Ovary (tissue), 9 donors: Measurements from ENCODE around the gene LSM11. TPM values are rescaled to one million over a fixed set of nuclear protein-coding genes. Genes with fewer than 3 reads are reported as not detected.

Source experiments
- DNase-seq, 5 donors: peaks; one replicate each; pipeline ENCODE4 v3.0.0-alpha.2; 2019 to 2020
- H3K27ac ChIP-seq, 2 donors: fragments of 200-600 bp; one replicate each; pipeline versions ENCODE4 v1.5.1 to v1.8.0; 2019 to 2022
- H3K27me3 ChIP-seq: fragments of 200-600 bp; one replicate; pipeline ENCODE4 v1.8.0; 2022
- H3K36me3 ChIP-seq: fragments of 200-600 bp; sonication (generic); one replicate; pipeline ENCODE4 v1.5.1; 2019
- H3K4me1 ChIP-seq: one replicate; pipeline ENCODE4 v1.8.1; 2013; ENCODE audit warnings: mild to moderate bottlenecking, moderate library complexity; ENCODE audit not compliant: insufficient read depth
- H3K4me3 ChIP-seq: fragments of 200-600 bp; sonication (generic); one replicate; pipeline ENCODE4 v1.5.1; 2017
- H3K9me3 ChIP-seq, 2 donors: fragments of 200-600 bp in 1 of 2; sonication (generic) in 1 of 2; one replicate each; pipeline versions ENCODE4 v1.5.1 to v1.8.1; 2013 to 2019; ENCODE audit warnings: mild to moderate bottlenecking in 1 of 2, moderate library complexity in 1 of 2
- EP300 ChIP-seq: sonication (generic); formaldehyde crosslinking; IDR thresholded peaks from one replicate; pipeline ENCODE4 v1.6.1; 2017; ENCODE audit warnings: antibody characterized with exemption
- POLR2A ChIP-seq: fragments of 450-650 bp; IDR thresholded peaks from one replicate; pipeline ENCODE4 v1.6.1; 2017; ENCODE audit warnings: antibody characterized with exemption, mild to moderate bottlenecking, moderate library complexity
- WGBS, 3 donors: extraction: QIAGEN DNeasy Blood & Tissue Kit in 1 of 3; methylation state at CpG; one replicate each; pipeline versions ENCODE4 v1.1.5 to v1.1.7; 2013 to 2017; 5-methylcytosine and 5-hydroxymethylcytosine counted together
- intact Hi-C, 4 donors: fragments of 100-400 bp; cut with DNase I; formaldehyde crosslinking; loops; one replicate each; pipeline versions ENCODE4 v1.11.0 to v1.15.1; 2022 to 2023
- polyA plus RNA-seq, 2 donors: library from polyadenylated mRNA; stranded (reverse); fragments of 200-250 nt in 1 of 2; fragments of 350-450 nt in 1 of 2; fragmentation: Illumina TruSeq in 1 of 2; extraction: RNeasy Lipid Tissue Mini Kit (QIAGEN cat#74804) in 1 of 2; gene quantifications; one replicate each; pipeline ENCODE4 v1.2.3, GENCODE V29; 2013 to 2014
- total RNA-seq, 7 donors: library from RNA; depleted of rRNA in 2 of 7; stranded (reverse); fragments of >200 nt in 2 of 7; fragmentation: NEBNext Ultra II Directional in 3 of 7; extraction: Animal tissue kit (Norgen Biotek cat#: 25700) in 3 of 7; gene quantifications; one replicate each; pipeline versions ENCODE4 v1.1.0 to v1.2.4, GENCODE V29; 2016 to 2023
- TF ChIP-seq, protein P1 (sequence below), 3 donors: fragments of 450-650 bp in 2 of 3; fragments of 200-600 bp in 1 of 3; IDR thresholded peaks; one replicate each; pipeline versions ENCODE4 v1.5.1 to v1.8.0; 2016 to 2022; ENCODE audit warnings: antibody characterized with exemption in 3 of 3, mild to moderate bottlenecking in 1 of 3
- donor health status: DM: no; HTN: no; CAD: no; lungs with moderate emphysema.
- donor health status: DM: no; HTN: no; CAD: no.
- donor health status: Bipolar disorder and iron deficiency.
- donor health status: DM: yes; HTN: yes; CAD: no.
- donor health status: DM: no; HTN: no; CAD: no.
- donor health status: DM: yes; HTN: yes; CAD: no.

LSM11 gene
- total and polyA plus RNA-seq, 9 donors = 2.4 to 6.0 (median 5.1) TPM

DNA sequence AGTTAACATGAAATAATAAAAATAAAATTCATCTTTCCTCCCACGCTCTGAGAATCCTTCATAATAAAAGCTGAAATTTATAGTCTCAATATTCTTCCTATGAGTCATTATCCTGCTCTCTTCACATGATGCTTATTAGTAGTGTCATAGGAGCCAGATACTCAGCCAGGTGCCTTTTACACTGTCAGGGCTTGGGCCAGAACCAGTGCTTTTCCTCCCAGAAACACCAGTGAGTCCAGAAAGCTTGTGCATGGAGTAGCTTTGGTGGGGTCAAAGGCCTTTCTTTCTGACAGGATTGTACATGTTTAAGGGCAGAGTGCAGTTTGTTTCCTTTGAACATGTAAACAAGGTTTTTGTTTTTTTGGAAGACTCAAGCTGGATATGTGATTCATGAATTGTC, 6.8 kb downstream of the LSM11 start:
- 47 to 53% (median 50%) methylated on average over 1 of the region's 1 CpG for WGBS, 3 donors
- H3K4me3 ChIP-seq = no peak overlapping the region
- H3K27ac ChIP-seq = no peak overlapping the region
- no peaks in the 10 kb centered on the region for H3K27me3 ChIP-seq
- no peaks in the 10 kb centered on the region for H3K36me3 ChIP-seq
- TF ChIP-seq POLR2A = no peak
- TF ChIP-seq, protein P1, sequence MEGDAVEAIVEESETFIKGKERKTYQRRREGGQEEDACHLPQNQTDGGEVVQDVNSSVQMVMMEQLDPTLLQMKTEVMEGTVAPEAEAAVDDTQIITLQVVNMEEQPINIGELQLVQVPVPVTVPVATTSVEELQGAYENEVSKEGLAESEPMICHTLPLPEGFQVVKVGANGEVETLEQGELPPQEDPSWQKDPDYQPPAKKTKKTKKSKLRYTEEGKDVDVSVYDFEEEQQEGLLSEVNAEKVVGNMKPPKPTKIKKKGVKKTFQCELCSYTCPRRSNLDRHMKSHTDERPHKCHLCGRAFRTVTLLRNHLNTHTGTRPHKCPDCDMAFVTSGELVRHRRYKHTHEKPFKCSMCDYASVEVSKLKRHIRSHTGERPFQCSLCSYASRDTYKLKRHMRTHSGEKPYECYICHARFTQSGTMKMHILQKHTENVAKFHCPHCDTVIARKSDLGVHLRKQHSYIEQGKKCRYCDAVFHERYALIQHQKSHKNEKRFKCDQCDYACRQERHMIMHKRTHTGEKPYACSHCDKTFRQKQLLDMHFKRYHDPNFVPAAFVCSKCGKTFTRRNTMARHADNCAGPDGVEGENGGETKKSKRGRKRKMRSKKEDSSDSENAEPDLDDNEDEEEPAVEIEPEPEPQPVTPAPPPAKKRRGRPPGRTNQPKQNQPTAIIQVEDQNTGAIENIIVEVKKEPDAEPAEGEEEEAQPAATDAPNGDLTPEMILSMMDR (IDR thresholded peaks at IDR 0.05) = no peak
- no peak for TF ChIP-seq EP300
- DNase-seq = no peak
- intact Hi-C loops = no loop called here
- H3K9me3 ChIP-seq = no peaks in the 10 kb centered on the region
- peaks cover 2% of the 10 kb centered on the region for H3K4me1 ChIP-seq

GRCh38 chr5:157756122-157756521, 12.6 kb downstream of the LSM11 start:
- TF ChIP-seq EP300 = no peak
- TF ChIP-seq, protein P1 (IDR thresholded peaks at IDR 0.05) = no peak
- TF ChIP-seq POLR2A = no peak
- DNase-seq = no peak
- intact Hi-C loops = no loop called here
- no peaks in the 10 kb centered on the region for H3K27me3 ChIP-seq
- no peak overlapping the region for H3K27ac ChIP-seq
- no peaks in the 10 kb centered on the region for H3K9me3 ChIP-seq
- no peak overlapping the region for H3K4me3 ChIP-seq
- H3K4me1 ChIP-seq = no peaks in the 10 kb centered on the region
- WGBS, 3 donors = 89 to 94% (median 91%) methylated on average over 3 of the region's 3 CpGs
- H3K36me3 ChIP-seq = no peaks in the 10 kb centered on the region

GRCh38 chr5:157758706-157759105, 15.2 kb downstream of the LSM11 start:
- no peaks in the 10 kb centered on the region for H3K36me3 ChIP-seq
- H3K27ac ChIP-seq = no peak overlapping the region
- no peak for DNase-seq
- intact Hi-C loops = no loop called here
- TF ChIP-seq EP300 (no peak), POLR2A (no peak)
- TF ChIP-seq, protein P1 (IDR thresholded peaks at IDR 0.05) = no peak
- H3K4me3 ChIP-seq = no peak overlapping the region
- no peaks in the 10 kb centered on the region for H3K9me3 ChIP-seq
- H3K4me1 ChIP-seq = no peaks in the 10 kb centered on the region
- 67 to 88% (median 86%) methylated on average over 1 of the region's 1 CpG for WGBS, 3 donors
- H3K27me3 ChIP-seq = no peaks in the 10 kb centered on the region

DNA sequence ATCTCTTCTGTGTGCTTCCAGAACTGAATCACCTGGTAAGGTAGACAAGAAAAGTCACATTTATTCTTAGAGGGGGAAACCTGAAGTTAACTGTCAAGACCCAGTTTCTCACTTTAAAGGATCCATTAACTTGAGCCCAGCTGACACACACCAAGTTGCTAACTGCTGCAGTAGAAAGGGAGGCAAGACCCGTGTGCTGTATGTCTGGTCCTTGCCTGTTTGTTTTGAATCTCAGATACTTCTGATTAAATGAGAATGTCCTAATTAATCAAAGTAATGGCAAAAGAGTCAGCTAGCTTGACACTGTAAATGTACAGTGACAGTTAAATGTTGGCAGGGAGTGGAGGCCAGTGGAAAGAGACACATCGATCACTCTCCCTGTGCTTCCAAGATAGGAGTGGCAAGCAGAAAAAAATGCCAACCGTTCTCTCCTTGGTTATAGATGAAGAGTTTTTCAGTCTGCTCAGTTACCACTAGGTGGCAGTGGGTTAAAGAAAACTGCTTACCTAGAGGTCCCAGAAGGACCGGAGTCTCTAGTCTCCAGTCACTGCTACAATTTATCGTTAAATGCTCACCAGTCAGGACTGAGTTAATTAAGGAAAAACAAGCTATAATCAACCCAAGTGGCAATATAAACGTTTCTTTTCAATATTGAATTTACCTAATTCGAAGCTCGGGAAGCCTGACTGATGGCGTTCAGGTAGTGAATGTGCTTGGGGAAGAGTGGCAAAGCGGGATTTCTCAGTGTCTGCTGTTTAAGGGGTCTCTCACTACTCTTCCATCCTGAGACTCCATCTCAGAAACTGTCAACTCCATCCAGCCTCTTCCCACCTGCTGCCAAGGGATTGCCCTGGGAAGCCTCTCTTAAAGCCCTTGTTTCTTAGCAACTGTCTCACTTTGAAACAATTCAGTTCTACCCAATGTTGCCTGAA, 18.4 kb downstream of the LSM11 start:
- Histone ChIP-seq H3K4me1 (no peaks in the 10 kb centered on the region), H3K9me3 (no peaks in the 10 kb centered on the region), H3K27me3 (no peaks in the 10 kb centered on the region), H3K36me3 (no peaks in the 10 kb centered on the region), H3K4me3 (no peak overlapping the region), H3K27ac (no peak overlapping the region)
- no peak for TF ChIP-seq POLR2A
- no peak for TF ChIP-seq EP300
- TF ChIP-seq, protein P1 (IDR thresholded peaks at IDR 0.05) = peak; percentile 15 to 64 (median 36)
- 27 to 31% (median 30%) methylated on average over 10 of the region's 10 CpGs for WGBS, 3 donors
- DNase-seq = peak in 1 of 5 donors; percentile 33
- intact Hi-C loops = loop anchor here in 2 of 4 donors (5.0 kb wide), 1 partner anchor 1370 kb away; no protein-coding TSS in a partner anchor
